ENCODE data around the gene PLEKHN1. TPM values are rescaled to one million over a fixed set of nuclear protein-coding genes. Genes with fewer than 3 reads are reported as not detected.
A peak's percentile ranks its signal among the peaks of the same experiment; 100 is the strongest.

Gene PLEKHN1
- 0.49 TPM for polyA plus RNA-seq
- long read RNA-seq, donor 1, result 0 reads
- long read RNA-seq, donor 2, result 0 reads
- long read RNA-seq, donor 3, result 0 reads
- long read RNA-seq, donor 4, result 0 reads
- long read RNA-seq, donor 5, result 0 reads
- long read RNA-seq, donor 6, result 0 reads
- long read RNA-seq, donor 7, result 0 reads
- long read RNA-seq, donor 8, result 0 reads
- long read RNA-seq, donor 9, result 0 reads
- long read RNA-seq, donor 10, result 0 reads
- long read RNA-seq, donor 11, result 0 reads

GRCh38 chr1:966135-966703 is at the start of gene PLEKHN1:
TSS of gene PLEKHN1 (plus strand) at chr1:966482. CDS start at chr1:966532, 50 bp downstream.
- Histone ChIP-seq H3K4me3 (ENCODE audit: low read length) (peak within 1 kb of the TSS; percentile 48), H3K9me3 (ENCODE audit: control insufficient read depth, low read depth, low read length) (peaks cover 34% of the 10 kb centered on the region), H3K27ac (ENCODE audit: low read length) (peak within 1 kb of the TSS; percentile 56), H3K4me1 (ENCODE audit: control insufficient read depth, insufficient read depth, low read length) (peaks cover 21% of the 10 kb centered on the region), H3K36me3 (ENCODE audit: control insufficient read depth, insufficient read depth, low read length) (no peaks in the 10 kb centered on the region), H3K27me3 (ENCODE audit: control insufficient read depth, insufficient read depth, low read length) (peaks cover 58% of the 10 kb centered on the region)
- peak in 1 of 2 donors; percentile 61 for DNase-seq
- no CpG with 5 or more reads among the region's 31 CpGs for WGBS (ENCODE audit: insufficient coverage, low lambda C conversion rate)

- no peak for DNase-seq
Observed at GRCh38 chr1:917076-917459, 49.2 kb upstream of the PLEKHN1 start.

GRCh38 chr1:917466-918091 is 48.7 kb upstream of the PLEKHN1 start:
- H3K36me3 ChIP-seq (ENCODE audit: control insufficient read depth, insufficient read depth, low read length), result no peaks in the 10 kb centered on the region
- WGBS (ENCODE audit: insufficient coverage, low lambda C conversion rate), result no CpG with 5 or more reads among the region's 22 CpGs
- no peak for DNase-seq
- H3K27ac ChIP-seq (ENCODE audit: low read length), result no peak overlapping the region
- H3K27me3 ChIP-seq (ENCODE audit: control insufficient read depth, insufficient read depth, low read length), result peaks cover 80% of the 10 kb centered on the region
- peaks cover 14% of the 10 kb centered on the region for H3K9me3 ChIP-seq (ENCODE audit: control insufficient read depth, low read depth, low read length)
- H3K4me3 ChIP-seq (ENCODE audit: low read length), result no peak overlapping the region
- H3K4me1 ChIP-seq (ENCODE audit: control insufficient read depth, insufficient read depth, low read length), result peaks cover 34% of the 10 kb centered on the region

More at GRCh38 chr1:917076-917459, 49.2 kb upstream of the PLEKHN1 start:
- WGBS (ENCODE audit: insufficient coverage, low lambda C conversion rate), result no CpG with 5 or more reads among the region's 7 CpGs
- Histone ChIP-seq H3K4me3 (ENCODE audit: low read length) (no peak overlapping the region), H3K27me3 (ENCODE audit: control insufficient read depth, insufficient read depth, low read length) (peaks cover 80% of the 10 kb centered on the region), H3K9me3 (ENCODE audit: control insufficient read depth, low read depth, low read length) (peaks cover 14% of the 10 kb centered on the region), H3K36me3 (ENCODE audit: control insufficient read depth, insufficient read depth, low read length) (no peaks in the 10 kb centered on the region), H3K27ac (ENCODE audit: low read length) (no peak overlapping the region), H3K4me1 (ENCODE audit: control insufficient read depth, insufficient read depth, low read length) (peaks cover 39% of the 10 kb centered on the region)

- Histone ChIP-seq H3K4me1 (ENCODE audit: control insufficient read depth, insufficient read depth, low read length) (peaks cover 38% of the 10 kb centered on the region), H3K27ac (ENCODE audit: low read length) (no peak overlapping the region), H3K36me3 (ENCODE audit: control insufficient read depth, insufficient read depth, low read length) (no peaks in the 10 kb centered on the region), H3K4me3 (ENCODE audit: low read length) (no peak overlapping the region), H3K9me3 (ENCODE audit: control insufficient read depth, low read depth, low read length) (peaks cover 12% of the 10 kb centered on the region), H3K27me3 (ENCODE audit: control insufficient read depth, insufficient read depth, low read length) (peaks cover 81% of the 10 kb centered on the region)
- WGBS (ENCODE audit: insufficient coverage, low lambda C conversion rate), result no CpG with 5 or more reads among the region's 15 CpGs
- DNase-seq, result no peak
Observed at GRCh38 chr1:918353-918752, 47.9 kb upstream of the PLEKHN1 start.

GRCh38 chr1:918843-919242 is 47.4 kb upstream of the PLEKHN1 start:
- Histone ChIP-seq H3K27ac (ENCODE audit: low read length) (no peak overlapping the region), H3K4me3 (ENCODE audit: low read length) (no peak overlapping the region), H3K36me3 (ENCODE audit: control insufficient read depth, insufficient read depth, low read length) (no peaks in the 10 kb centered on the region), H3K4me1 (ENCODE audit: control insufficient read depth, insufficient read depth, low read length) (peaks cover 40% of the 10 kb centered on the region), H3K9me3 (ENCODE audit: control insufficient read depth, low read depth, low read length) (peaks cover 14% of the 10 kb centered on the region), H3K27me3 (ENCODE audit: control insufficient read depth, insufficient read depth, low read length) (peaks cover 79% of the 10 kb centered on the region)
- DNase-seq, result no peak
- WGBS (ENCODE audit: insufficient coverage, low lambda C conversion rate), result no CpG with 5 or more reads among the region's 6 CpGs

GRCh38 chr1:919271-919872 is 46.9 kb upstream of the PLEKHN1 start:
- Histone ChIP-seq H3K4me3 (ENCODE audit: low read length) (no peak overlapping the region), H3K4me1 (ENCODE audit: control insufficient read depth, insufficient read depth, low read length) (peaks cover 40% of the 10 kb centered on the region), H3K36me3 (ENCODE audit: control insufficient read depth, insufficient read depth, low read length) (no peaks in the 10 kb centered on the region), H3K27ac (ENCODE audit: low read length) (no peak overlapping the region), H3K27me3 (ENCODE audit: control insufficient read depth, insufficient read depth, low read length) (peaks cover 75% of the 10 kb centered on the region), H3K9me3 (ENCODE audit: control insufficient read depth, low read depth, low read length) (peaks cover 14% of the 10 kb centered on the region)
- no CpG with 5 or more reads among the region's 29 CpGs for WGBS (ENCODE audit: insufficient coverage, low lambda C conversion rate)
- no peak for DNase-seq

- Histone ChIP-seq H3K36me3 (ENCODE audit: control insufficient read depth, insufficient read depth, low read length) (no peaks in the 10 kb centered on the region), H3K27ac (ENCODE audit: low read length) (no peak overlapping the region), H3K9me3 (ENCODE audit: control insufficient read depth, low read depth, low read length) (peaks cover 14% of the 10 kb centered on the region), H3K27me3 (ENCODE audit: control insufficient read depth, insufficient read depth, low read length) (peaks cover 79% of the 10 kb centered on the region), H3K4me3 (ENCODE audit: low read length) (no peak overlapping the region), H3K4me1 (ENCODE audit: control insufficient read depth, insufficient read depth, low read length) (peaks cover 40% of the 10 kb centered on the region)
- no peak for DNase-seq
- no CpG with 5 or more reads among the region's 23 CpGs for WGBS (ENCODE audit: insufficient coverage, low lambda C conversion rate)
Observed at GRCh38 chr1:920010-920409, 46.3 kb upstream of the PLEKHN1 start.

GRCh38 chr1:920521-920920 is 45.8 kb upstream of the PLEKHN1 start:
- Histone ChIP-seq H3K4me1 (ENCODE audit: control insufficient read depth, insufficient read depth, low read length) (peaks cover 39% of the 10 kb centered on the region), H3K27ac (ENCODE audit: low read length) (no peak overlapping the region), H3K27me3 (ENCODE audit: control insufficient read depth, insufficient read depth, low read length) (peaks cover 80% of the 10 kb centered on the region), H3K4me3 (ENCODE audit: low read length) (no peak overlapping the region), H3K36me3 (ENCODE audit: control insufficient read depth, insufficient read depth, low read length) (no peaks in the 10 kb centered on the region), H3K9me3 (ENCODE audit: control insufficient read depth, low read depth, low read length) (peaks cover 14% of the 10 kb centered on the region)
- no peak for DNase-seq
- WGBS (ENCODE audit: insufficient coverage, low lambda C conversion rate), result no CpG with 5 or more reads among the region's 13 CpGs

- no peak overlapping the region for H3K27ac ChIP-seq (ENCODE audit: low read length)
- WGBS (ENCODE audit: insufficient coverage, low lambda C conversion rate), result 74% methylated on average over 7 of the region's 38 CpGs
- no peaks in the 10 kb centered on the region for H3K36me3 ChIP-seq (ENCODE audit: control insufficient read depth, insufficient read depth, low read length)
- peaks cover 80% of the 10 kb centered on the region for H3K27me3 ChIP-seq (ENCODE audit: control insufficient read depth, insufficient read depth, low read length)
- H3K4me1 ChIP-seq (ENCODE audit: control insufficient read depth, insufficient read depth, low read length), result peaks cover 34% of the 10 kb centered on the region
- peak; percentile 62 to 82 for DNase-seq
- no peak overlapping the region for H3K4me3 ChIP-seq (ENCODE audit: low read length)
- H3K9me3 ChIP-seq (ENCODE audit: control insufficient read depth, low read depth, low read length), result peaks cover 18% of the 10 kb centered on the region
Observed at GRCh38 chr1:921011-921837, 45.1 kb upstream of the PLEKHN1 start.
